Left renal cortex interstitium (tissue), 4 donors: ENCODE measurements around the gene IFI27L1. TPM values are rescaled to one million over a fixed set of nuclear protein-coding genes. Genes with fewer than 3 reads are reported as not detected.

Experiments
- DNase-seq, 4 donors: peaks; one replicate each; pipeline ENCODE4 v3.0.0-alpha.2; 2013; ENCODE audit warnings: low read depth in 4 of 4, low spot score in 2 of 4, missing footprints in 1 of 4
- polyA plus RNA-seq, 4 donors: library from polyadenylated mRNA; unstranded; fragments of 120-200 nt; gene quantifications; one replicate each; pipeline ENCODE4 v1.2.1, GENCODE V29; 2013; ENCODE audit not compliant: insufficient read length in 4 of 4

IFI27L1 gene, protein sequence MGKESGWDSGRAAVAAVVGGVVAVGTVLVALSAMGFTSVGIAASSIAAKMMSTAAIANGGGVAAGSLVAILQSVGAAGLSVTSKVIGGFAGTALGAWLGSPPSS
- polyA plus RNA-seq = 10 to 100 TPM; 25.5 to 33.0 (median 31.5) TPM

DNA sequence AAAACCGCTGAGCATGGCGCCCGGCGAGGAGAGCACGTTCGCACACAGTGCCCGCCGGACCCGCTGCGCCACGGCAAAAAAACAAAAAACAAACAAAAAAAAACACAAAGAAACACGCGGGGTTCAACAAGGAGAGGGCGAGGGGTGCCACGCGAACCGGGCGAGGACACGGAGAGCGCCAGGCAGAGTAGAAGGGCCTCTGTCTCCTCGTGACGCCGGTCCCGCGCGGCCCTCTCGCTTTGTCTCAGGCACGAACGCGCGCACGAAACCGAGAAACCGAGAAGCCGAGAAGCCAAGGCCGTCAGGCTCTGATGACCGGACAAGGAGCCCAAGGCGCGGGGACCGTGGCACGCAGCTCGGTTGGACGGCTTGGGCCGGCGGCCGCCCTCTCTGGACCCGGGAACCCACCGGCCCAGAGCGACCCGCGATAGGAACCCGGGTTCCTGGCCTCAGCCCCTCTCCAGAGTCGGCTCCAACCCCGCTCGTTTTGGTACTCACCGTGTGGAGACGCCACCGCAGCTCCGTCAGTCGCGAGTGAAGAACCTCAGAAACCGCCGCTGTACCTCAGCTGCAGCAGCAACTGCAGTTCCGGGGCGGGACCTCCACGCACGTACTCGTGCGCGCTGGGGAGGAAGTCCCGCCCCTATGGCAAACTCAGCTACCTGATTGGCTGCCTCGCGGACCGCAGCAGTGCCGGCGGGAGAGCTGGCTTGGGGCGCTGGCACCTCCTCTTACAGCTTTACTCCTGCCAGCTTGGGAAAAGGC lies at the start of gene IFI27L1, which contains the start of gene DDX24:
Gene IFI27L1 (plus strand): TSS at position 690 of the 765 bp plus-strand sequence. CDS start 15,628 bp downstream, outside the sequence.
Gene DDX24 (minus strand): TSS at position 582 of the 765 bp plus-strand sequence. CDS start 1,460 bp downstream, outside the sequence.
- peak; percentile 69 to 93 (median 84) for DNase-seq

- DNase-seq = no peak
Observed at GRCh38 chr14:94031883-94032279, 49.2 kb upstream of the IFI27L1 start.

- no peak for DNase-seq
Observed at GRCh38 chr14:94034886-94035285, 46.2 kb upstream of the IFI27L1 start.

DNA sequence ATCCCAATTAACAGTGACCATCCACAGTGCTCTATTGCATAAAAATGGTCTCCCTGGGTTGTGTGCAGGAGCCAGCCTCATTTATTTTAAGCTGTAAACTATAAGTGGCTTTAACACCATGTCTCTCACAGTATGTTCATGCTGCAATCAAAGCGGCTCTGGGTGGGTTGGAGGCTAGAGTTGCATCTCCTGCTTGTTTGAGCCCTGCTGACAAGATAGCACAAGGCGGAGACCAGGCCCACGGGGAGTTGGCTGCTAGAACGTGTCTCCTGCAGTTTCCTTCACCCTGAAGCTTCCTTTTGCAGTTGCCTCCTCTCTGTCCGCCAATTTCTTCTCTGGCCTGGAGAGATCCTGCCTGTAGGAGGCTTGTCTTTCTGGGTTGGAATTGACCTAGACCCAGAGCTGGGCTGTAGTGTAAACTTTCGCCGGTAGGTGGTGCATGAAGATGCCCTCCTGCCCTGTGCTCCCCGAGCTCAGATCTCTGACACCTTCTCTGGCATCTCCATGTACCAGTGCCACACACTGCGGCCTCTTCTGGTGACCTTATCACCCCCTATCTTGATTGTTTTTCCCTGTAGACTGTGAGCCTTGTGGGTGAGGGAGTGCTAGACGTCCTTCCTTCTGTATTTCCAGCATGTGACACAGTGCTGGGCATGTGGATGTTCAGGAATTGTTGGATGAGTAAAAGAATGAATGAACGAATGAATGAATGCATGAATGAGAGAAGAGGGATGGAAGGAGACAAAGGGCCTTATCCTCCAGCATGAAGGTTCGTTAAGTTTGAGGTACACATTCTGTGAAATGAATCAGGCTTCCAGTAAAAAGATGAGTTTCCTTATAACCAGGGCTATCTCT lies 44.6 kb upstream of the IFI27L1 start:
- DNase-seq = no peak

- DNase-seq = no peak
Observed at GRCh38 chr14:94037954-94038353, 43.2 kb upstream of the IFI27L1 start.

DNA sequence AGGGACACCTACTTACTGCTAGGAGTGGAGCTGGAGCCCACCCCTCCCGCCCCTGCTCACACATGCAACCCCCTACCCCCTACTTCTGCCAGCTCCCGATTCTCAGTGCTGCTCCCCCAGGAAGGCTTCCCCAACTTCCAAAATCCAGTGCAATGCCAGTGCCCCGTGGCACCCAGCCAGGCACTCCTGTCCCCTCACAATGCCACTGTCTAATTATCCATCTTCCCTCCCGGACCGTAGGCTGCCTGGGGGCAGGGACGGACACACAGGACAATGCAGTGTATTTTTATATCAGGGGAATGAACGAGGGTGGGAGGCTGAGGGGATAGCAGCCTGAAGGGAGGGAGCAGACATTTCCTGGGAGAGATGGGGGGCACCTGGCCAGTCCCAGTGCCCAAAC lies 42.6 kb upstream of the IFI27L1 start:
- no peak for DNase-seq

DNA sequence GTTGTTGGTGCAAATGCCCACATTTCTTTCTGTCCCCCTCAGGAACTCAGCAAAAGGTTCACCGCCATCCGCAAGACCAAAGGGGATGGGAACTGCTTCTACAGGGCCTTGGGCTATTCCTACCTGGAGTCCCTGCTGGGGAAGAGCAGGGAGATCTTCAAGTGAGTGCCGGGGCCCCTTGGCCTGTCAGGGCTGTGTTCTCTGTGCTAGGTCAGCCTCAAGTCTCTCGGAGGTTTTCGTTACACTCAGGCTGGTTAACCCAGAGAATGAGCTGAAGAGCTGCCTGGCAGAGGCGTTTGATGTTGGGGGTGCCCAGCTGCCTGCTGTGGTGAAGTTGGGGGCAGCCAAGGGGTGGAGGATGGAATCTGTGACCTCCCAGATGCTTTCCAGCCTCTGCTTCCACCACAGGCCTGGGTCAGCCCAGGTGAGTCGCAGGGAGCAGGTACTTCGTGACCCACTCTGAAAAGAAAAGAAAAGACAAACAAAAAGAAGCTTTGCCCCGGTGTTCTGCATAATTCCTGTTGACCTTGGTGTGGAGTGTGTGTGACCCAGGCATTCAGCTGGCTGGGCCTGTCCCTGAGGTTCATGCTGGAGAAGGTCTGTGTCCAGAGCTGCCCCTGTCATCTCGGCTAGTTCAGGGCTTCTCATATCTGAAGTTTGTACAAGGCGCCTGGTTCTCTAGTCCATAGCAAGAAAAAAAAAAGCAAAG lies 42.0 kb upstream of the IFI27L1 start:
- no peak for DNase-seq

- DNase-seq = no peak
Observed at GRCh38 chr14:94040247-94040646, 40.9 kb upstream of the IFI27L1 start.

DNA sequence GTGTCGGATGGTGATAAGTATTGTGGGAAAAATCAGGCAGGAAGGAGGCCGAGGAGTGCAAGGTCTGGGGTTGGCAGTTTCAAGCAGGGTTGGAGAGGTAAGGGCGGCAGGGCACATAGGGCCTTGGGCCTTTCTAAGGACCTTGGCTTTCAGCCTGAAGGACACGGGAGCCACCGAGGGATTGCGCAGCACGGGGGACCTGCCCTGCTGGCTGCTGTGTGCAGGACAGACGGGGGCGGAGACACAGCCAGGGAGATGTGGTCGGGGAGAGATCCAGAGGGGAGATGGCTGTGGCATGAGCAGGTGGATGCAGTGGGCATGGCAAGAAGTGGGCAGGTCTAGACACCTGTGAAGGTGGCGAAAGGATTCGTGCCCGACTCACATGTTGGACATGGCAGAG lies 40.3 kb upstream of the IFI27L1 start:
- no peak for DNase-seq

GRCh38 chr14:94041551-94042346 lies 39.4 kb upstream of the IFI27L1 start:
- no peak for DNase-seq

DNA sequence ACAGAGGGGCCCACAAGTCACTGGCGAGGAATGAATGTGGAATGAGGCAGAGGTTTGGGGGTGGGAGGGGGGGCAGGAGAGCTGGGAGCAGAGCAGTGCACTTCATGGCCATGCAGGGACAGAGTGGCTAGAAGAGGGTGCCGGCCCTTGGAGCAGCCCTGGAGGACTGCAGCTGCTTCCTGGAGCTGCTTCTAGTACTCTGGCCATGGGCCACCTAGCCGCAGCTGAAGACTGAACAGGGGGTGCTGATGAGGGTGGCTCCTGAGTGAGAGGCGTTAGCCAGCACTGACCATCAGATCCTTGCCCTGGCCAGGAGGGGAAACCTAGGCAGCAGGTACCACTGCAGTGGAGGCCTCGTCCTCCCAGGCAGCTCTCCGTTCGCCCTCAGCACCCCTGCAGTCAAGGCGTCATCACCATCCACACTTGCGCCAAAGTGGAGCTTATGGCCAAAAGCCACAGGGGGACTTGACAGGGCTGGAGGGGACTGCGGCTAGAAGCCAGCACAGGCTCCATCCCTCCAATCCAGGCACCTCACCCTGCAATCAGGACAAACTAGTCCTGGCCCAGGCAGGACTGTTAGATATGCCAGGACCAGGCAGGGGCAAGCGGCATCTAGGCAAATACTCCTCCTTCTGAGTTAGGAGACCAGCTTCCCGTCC lies 38.5 kb upstream of the IFI27L1 start:
- DNase-seq = no peak

DNA sequence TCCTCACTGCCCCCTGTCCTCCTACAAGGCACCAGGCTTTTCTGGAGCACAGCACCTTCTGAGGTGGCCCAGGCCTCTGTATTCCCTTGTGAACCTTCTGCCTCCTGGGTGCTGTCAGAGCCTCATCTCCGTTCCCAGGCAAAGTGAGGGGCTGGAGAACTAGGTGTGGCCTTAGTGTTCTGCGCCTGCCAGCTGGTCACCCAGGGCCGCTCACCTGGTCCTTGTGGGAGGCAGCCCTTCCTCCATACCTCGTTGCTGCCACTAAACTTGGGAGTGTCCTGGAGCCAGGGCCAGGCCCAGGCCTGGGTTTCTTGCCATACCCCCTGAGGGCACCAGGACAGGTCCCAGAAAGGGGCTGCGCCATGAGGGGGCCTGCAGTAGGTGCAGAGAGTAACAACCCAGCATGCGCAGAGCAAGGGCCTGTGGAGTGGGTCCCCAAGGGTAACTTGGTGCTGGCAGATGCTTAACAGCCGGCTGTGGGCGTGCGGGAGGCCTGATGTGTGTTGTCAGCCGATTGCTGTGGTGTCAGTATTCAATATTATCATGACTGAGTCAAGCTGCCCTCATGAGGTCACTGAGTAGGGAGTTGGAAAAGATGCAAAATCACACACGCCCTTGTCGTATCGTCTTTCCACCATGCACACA lies 37.9 kb upstream of the IFI27L1 start:
- DNase-seq = no peak

DNA sequence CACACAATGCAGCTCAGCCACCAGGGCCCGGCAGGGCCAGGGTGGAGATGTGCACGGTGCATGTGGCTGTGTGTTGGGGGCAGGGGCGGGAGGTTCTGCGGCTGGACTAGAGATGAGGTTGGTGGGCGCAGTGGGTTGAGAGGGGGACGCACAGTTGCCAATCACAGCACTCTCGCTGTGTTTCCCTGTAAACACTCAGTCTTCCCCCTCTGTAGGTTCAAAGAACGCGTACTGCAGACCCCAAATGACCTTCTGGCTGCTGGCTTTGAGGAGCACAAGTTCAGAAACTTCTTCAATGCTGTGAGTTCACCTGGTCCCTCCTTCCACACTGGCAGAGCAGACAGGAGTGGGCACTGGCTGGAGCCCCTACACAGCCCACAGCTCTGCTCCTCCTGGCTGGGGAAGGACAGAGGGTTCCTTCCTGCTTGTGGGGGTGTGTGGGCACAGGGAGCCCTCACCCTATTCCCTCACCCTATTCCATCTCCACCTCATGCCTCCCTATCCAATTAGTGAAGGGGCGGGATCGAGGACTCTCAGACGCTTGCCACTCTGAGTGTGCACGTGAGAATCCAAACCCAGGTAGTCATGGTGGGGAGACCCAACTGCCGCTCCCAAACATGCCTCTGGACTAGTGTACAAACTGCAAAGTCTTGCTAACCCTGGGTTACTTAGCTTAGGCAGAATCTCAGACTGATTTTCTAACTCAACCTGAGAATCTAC lies 37.2 kb upstream of the IFI27L1 start:
- DNase-seq = no peak

DNA sequence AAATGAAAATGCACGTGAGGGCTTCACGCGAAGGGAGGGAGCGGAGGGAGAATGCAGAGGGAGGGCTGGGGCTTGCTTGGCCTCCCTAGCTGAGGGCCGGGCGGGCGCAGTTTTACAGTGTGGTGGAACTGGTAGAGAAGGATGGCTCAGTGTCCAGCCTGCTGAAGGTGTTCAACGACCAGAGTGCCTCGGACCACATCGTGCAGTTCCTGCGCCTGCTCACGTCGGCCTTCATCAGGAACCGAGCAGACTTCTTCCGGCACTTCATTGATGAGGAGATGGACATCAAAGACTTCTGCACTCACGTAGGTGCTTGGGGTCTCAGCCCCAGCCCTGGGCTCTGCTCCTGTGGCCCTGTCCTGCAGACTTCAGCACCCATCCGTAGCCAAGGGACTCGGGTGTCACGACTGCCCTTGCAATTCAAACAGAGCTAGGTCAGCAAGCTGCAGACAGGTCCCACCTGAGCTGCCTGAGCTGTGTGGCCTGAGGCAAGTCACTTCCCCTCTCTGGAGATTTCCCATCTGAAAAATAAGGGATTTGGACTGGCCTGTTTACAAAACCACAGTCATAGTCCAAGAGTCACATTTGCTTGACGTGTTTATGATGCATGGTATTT lies 36.5 kb upstream of the IFI27L1 start:
- DNase-seq = no peak

DNA sequence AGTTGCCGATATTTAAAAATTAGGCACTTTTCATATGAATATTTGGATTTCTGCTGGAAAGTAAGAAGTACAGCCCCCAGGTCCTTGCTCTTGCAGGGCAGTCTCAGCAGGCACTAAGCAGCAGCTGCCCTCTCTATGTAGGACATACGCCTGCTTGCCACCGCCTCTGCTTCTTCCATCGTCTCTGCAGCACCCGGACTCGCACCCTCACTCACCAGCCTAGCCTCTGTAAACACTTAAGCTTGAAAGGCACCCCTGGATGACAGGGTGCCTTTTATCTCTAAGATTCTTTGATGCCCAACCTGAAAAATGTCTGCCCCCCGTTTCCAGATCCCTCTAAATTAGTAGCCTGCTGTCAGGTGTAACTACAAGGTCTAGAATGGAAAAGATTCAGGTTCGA lies 36.0 kb upstream of the IFI27L1 start:
- DNase-seq = no peak

DNA sequence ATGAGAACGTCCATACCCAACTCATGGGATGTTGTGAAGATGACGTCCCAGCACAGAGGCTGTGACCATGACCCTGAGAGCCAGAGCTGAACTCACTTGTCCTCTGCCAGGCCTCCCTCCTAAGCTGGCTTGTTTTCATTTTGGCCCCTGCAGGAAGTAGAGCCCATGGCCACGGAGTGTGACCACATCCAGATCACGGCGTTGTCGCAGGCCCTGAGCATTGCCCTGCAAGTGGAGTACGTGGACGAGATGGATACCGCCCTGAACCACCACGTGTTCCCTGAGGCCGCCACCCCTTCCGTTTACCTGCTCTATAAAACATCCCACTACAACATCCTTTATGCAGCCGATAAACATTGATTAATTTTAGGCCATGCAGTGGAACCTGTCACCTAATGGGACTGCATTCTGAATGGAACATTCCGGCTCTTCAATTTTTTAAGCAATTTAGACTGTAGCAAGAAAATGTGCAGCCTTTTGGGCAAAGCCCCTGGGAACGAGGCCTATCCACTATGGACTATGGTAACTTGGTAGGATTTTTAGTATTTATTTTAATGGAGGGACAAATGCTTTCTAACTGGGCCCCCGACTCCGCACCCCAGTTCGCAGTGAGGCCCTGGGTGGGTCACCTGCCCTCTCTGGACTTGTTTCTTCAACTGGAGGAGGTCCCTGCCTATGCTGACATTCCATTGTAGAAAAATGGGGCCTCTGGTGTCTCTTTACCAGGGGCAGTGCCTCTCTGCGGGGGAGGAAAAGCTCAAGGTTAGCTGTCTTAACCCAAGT lies 35.4 kb upstream of the IFI27L1 start:
- no peak for DNase-seq

GRCh38 chr14:94046696-94047250 lies 34.3 kb upstream of the IFI27L1 start:
- DNase-seq = no peak
